PC-3 (cell line): ENCODE results near the gene IGSF23.

Experiments used
- CTCF ChIP-seq: fragments of 300-600 bp; sonication (generic); conservative IDR thresholded peaks from 2 replicates; pipeline ENCODE4 v1.5.1; 2017; ENCODE audit warnings: antibody characterized with exemption, low read depth, mild to moderate bottlenecking, low read length
- EZH2 ChIP-seq: fragments of 300-600 bp; sonication (generic); IDR thresholded peaks from one replicate; pipeline ENCODE4 v1.6.1; 2017; ENCODE audit warnings: antibody characterized with exemption, mild to moderate bottlenecking, low read length; ENCODE audit not compliant: unreplicated experiment

DNA sequence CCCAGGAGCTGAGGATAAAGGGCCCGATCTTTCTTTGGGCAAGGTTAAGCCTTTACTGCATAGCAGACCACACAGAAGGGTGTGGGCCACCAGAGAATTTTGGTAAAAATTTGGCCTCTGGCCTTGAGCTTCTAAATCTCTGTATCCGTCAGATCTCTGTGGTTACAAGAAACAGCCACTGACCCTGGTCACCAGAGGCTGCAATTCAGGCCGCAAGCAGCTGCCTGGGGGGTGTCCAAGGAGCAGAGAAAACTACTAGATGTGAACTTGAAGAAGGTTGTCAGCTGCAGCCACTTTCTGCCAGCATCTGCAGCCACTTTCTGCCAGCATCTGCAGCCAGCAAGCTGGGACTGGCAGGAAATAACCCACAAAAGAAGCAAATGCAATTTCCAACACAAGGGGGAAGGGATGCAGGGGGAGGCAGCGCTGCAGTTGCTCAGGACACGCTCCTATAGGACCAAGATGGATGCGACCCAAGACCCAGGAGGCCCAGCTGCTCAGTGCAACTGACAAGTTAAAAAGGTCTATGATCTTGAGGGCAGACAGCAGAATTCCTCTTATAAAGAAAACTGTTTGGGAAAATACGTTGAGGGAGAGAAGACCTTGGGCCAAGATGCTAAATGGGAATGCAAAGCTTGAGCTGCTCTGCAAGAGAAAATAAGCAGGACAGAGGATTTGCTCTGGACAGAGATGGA lies 49.5 kb downstream of the IGSF23 start:
- no peak for TF ChIP-seq EZH2
- no peak for TF ChIP-seq CTCF
